ENCODE measurements around the gene CMYA5.

The CMYA5 gene

GRCh38 chr5:79843450-79844388 lies 154.1 kb downstream of the CMYA5 start:
- no peaks in the 10 kb centered on the region for H4K20me1 ChIP-seq (ENCODE audit: insufficient read depth)
- no peaks in the 10 kb centered on the region for H3K4me1 ChIP-seq (ENCODE audit: low read depth, poor library complexity, severe bottlenecking)
- no peak overlapping the region for H3K4me3 ChIP-seq (IDR thresholded peaks at IDR 0.05; ENCODE audit: insufficient read depth, low read depth, low read length)
- no peak overlapping the region for H2AFZ ChIP-seq (ENCODE audit: low read depth)
- H3K79me2 ChIP-seq (ENCODE audit: insufficient read depth, low read depth): no peaks in the 10 kb centered on the region
- H3K36me3 ChIP-seq (ENCODE audit: insufficient read depth): no peaks in the 10 kb centered on the region
- H3K27me3 ChIP-seq (ENCODE audit: insufficient read depth, low read depth): no peaks in the 10 kb centered on the region
- H3K4me2 ChIP-seq: no peak overlapping the region
- no peak for TF ChIP-seq CTCF (conservative IDR thresholded peaks at IDR 0.05; ENCODE audit: low read depth, low read length)
- H3K9ac ChIP-seq: no peak overlapping the region
- H3K27ac ChIP-seq: no peak overlapping the region

GRCh38 chr5:79844571-79844970 lies 154.9 kb downstream of the CMYA5 start:
- TF ChIP-seq CTCF (conservative IDR thresholded peaks at IDR 0.05; ENCODE audit: low read depth, low read length): no peak
- no peak overlapping the region for H2AFZ ChIP-seq (ENCODE audit: low read depth)
- H3K36me3 ChIP-seq (ENCODE audit: insufficient read depth): no peaks in the 10 kb centered on the region
- no peak overlapping the region for H3K27ac ChIP-seq
- no peaks in the 10 kb centered on the region for H3K4me1 ChIP-seq (ENCODE audit: low read depth, poor library complexity, severe bottlenecking)
- no peak overlapping the region for H3K4me3 ChIP-seq (IDR thresholded peaks at IDR 0.05; ENCODE audit: insufficient read depth, low read depth, low read length)
- no peaks in the 10 kb centered on the region for H3K27me3 ChIP-seq (ENCODE audit: insufficient read depth, low read depth)
- H3K4me2 ChIP-seq: no peak overlapping the region
- no peak overlapping the region for H3K9ac ChIP-seq
- H4K20me1 ChIP-seq (ENCODE audit: insufficient read depth): no peaks in the 10 kb centered on the region
- H3K79me2 ChIP-seq (ENCODE audit: insufficient read depth, low read depth): no peaks in the 10 kb centered on the region

- H2AFZ ChIP-seq (ENCODE audit: low read depth): no peak overlapping the region
- no peak overlapping the region for H3K4me2 ChIP-seq
- H3K27ac ChIP-seq: no peak overlapping the region
- H3K27me3 ChIP-seq (ENCODE audit: insufficient read depth, low read depth): no peaks in the 10 kb centered on the region
- H3K4me1 ChIP-seq (ENCODE audit: low read depth, poor library complexity, severe bottlenecking): no peaks in the 10 kb centered on the region
- no peaks in the 10 kb centered on the region for H4K20me1 ChIP-seq (ENCODE audit: insufficient read depth)
- H3K9ac ChIP-seq: no peak overlapping the region
- H3K79me2 ChIP-seq (ENCODE audit: insufficient read depth, low read depth): no peaks in the 10 kb centered on the region
- H3K4me3 ChIP-seq (IDR thresholded peaks at IDR 0.05; ENCODE audit: insufficient read depth, low read depth, low read length): no peak overlapping the region
- TF ChIP-seq CTCF (conservative IDR thresholded peaks at IDR 0.05; ENCODE audit: low read depth, low read length): no peak
- H3K36me3 ChIP-seq (ENCODE audit: insufficient read depth): no peaks in the 10 kb centered on the region
Observed at GRCh38 chr5:79845448-79846197, 156.0 kb downstream of the CMYA5 start.

- H3K79me2 ChIP-seq (ENCODE audit: insufficient read depth, low read depth): no peaks in the 10 kb centered on the region
- H3K4me1 ChIP-seq (ENCODE audit: low read depth, poor library complexity, severe bottlenecking): no peaks in the 10 kb centered on the region
- H4K20me1 ChIP-seq (ENCODE audit: insufficient read depth): no peaks in the 10 kb centered on the region
- no peak overlapping the region for H3K27ac ChIP-seq
- no peaks in the 10 kb centered on the region for H3K36me3 ChIP-seq (ENCODE audit: insufficient read depth)
- no peak overlapping the region for H2AFZ ChIP-seq (ENCODE audit: low read depth)
- no peak overlapping the region for H3K9ac ChIP-seq
- no peak for TF ChIP-seq CTCF (conservative IDR thresholded peaks at IDR 0.05; ENCODE audit: low read depth, low read length)
- H3K4me2 ChIP-seq: no peak overlapping the region
- no peaks in the 10 kb centered on the region for H3K27me3 ChIP-seq (ENCODE audit: insufficient read depth, low read depth)
- H3K4me3 ChIP-seq (IDR thresholded peaks at IDR 0.05; ENCODE audit: insufficient read depth, low read depth, low read length): no peak overlapping the region
Observed at GRCh38 chr5:79846198-79846521, 156.5 kb downstream of the CMYA5 start.

Measured in KMS-11 (cell line).